Measurements from ENCODE around the gene DCAF4. TPM values are rescaled to one million over a fixed set of nuclear protein-coding genes. Genes with fewer than 3 reads are reported as not detected.

Gene DCAF4
- polyA plus RNA-seq, 1 experiment = 29.2 TPM

DNA sequence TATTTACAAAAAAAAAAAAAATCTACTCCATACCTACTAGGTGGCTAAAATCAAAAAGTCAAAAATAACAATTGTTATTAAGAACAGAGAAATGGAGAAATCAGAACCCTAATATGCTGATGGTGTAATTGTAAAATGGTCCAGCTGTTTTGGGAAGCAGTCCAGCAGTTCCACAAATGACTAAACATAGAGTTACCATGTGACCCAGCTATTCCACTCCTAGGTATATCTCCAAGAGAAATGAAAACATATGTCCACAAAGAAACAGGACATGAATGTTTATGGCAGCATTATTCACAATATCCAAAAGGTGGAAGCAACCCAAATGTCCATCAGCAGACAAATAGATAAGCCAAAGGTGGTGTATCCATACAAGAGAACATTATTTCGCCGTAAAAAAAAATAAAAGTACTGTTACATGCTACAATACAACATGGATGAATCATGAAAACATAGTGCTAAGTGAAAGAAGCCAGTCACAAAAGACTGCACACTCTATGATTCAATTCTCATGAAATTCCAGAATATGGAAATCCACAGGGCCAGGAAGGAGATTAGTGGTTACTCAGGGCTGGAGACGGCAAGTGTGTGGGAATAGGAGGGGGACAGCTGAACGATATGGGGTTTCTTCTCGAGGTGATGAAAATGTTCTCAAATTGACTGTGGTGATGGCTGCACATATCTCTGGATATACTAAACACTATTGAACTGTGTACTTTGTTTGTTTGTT lies 23.3 kb upstream of the DCAF4 start:
- no peaks in the 10 kb centered on the region for H3K27me3 ChIP-seq (ENCODE audit: control insufficient read depth, insufficient read depth, low read length)
- no peaks in the 10 kb centered on the region for H3K36me3 ChIP-seq (ENCODE audit: control insufficient read depth, insufficient read depth, low read length)
- DNase-seq (ENCODE audit: low read depth) = no peak
- POLR2A ChIA-PET = no interaction called here
- CTCF ChIA-PET = interaction anchor here (0.7 to 5.0 kb wide), 7 partner anchors 37 to 1413 kb away, joined by 3 to 215 read pairs (median 4); no protein-coding TSS in a partner anchor
- no peak overlapping the region for H3K4me3 ChIP-seq (ENCODE audit: low read depth, low read length)
- TF ChIP-seq, protein P1, sequence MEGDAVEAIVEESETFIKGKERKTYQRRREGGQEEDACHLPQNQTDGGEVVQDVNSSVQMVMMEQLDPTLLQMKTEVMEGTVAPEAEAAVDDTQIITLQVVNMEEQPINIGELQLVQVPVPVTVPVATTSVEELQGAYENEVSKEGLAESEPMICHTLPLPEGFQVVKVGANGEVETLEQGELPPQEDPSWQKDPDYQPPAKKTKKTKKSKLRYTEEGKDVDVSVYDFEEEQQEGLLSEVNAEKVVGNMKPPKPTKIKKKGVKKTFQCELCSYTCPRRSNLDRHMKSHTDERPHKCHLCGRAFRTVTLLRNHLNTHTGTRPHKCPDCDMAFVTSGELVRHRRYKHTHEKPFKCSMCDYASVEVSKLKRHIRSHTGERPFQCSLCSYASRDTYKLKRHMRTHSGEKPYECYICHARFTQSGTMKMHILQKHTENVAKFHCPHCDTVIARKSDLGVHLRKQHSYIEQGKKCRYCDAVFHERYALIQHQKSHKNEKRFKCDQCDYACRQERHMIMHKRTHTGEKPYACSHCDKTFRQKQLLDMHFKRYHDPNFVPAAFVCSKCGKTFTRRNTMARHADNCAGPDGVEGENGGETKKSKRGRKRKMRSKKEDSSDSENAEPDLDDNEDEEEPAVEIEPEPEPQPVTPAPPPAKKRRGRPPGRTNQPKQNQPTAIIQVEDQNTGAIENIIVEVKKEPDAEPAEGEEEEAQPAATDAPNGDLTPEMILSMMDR (IDR thresholded peaks at IDR 0.05; ENCODE audit: insufficient read depth, low read depth, low read length) = no peak

DNA sequence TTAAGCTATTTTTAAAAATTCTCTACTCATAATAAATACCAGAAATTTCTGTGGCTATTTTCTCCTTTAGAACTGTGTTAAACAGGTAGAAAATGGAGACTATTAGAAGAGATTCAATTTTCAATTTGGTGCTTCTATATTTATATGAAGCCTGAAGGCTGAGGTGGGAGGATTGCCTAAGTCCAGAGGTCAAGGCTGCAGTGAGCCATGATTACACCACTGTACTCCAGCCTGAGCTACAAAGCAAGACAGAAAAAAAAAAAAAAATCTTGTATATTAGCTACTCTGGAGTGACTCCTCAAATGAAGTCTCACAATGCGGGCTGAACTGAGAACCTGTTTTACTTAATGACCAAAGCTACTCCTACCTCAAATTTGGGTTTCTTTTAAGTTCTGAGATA lies 22.5 kb upstream of the DCAF4 start:
- H3K4me3 ChIP-seq (ENCODE audit: low read depth, low read length) = no peak overlapping the region
- TF ChIP-seq, protein P1 (IDR thresholded peaks at IDR 0.05; ENCODE audit: insufficient read depth, low read depth, low read length) = no peak
- no peak for DNase-seq (ENCODE audit: low read depth)
- ChIA-PET POLR2A (no interaction called here), CTCF (interaction anchor here (0.6 to 5.0 kb wide), 16 partner anchors 9 to 527 kb away, joined by 3 to 215 read pairs (median 4); partner anchors contain the start of gene DPF3)
- H3K27me3 ChIP-seq (ENCODE audit: control insufficient read depth, insufficient read depth, low read length) = no peaks in the 10 kb centered on the region
- no peaks in the 10 kb centered on the region for H3K36me3 ChIP-seq (ENCODE audit: control insufficient read depth, insufficient read depth, low read length)

DNA sequence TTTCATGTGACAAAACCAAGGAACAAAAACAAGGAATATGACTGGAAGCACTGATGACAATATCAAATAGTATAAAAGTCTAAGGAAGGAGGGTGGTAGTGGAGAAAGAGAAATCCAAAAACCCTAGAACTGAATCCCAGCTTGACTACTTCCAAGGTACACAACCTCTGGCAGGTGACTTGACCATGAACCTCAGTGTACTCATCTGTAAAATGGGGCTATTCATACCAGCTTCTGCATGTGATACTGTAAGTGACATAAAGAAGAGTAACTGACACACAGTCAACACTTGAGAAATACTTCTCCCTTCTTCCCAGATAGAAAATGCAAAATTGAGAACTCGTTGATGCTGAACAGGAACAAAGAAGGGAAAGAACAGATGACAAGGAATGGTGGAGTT lies 22.0 kb upstream of the DCAF4 start:
- CTCF ChIA-PET = interaction anchor here (0.6 to 5.0 kb wide), 24 partner anchors 10 to 527 kb away, joined by 3 to 215 read pairs (median 4); partner anchors contain the start of gene DPF3
- TF ChIP-seq, protein P1 (IDR thresholded peaks at IDR 0.05; ENCODE audit: insufficient read depth, low read depth, low read length) = no peak
- H3K27me3 ChIP-seq (ENCODE audit: control insufficient read depth, insufficient read depth, low read length) = no peaks in the 10 kb centered on the region
- POLR2A ChIA-PET = interaction anchor here (0.6 kb wide), 1 partner anchor 390 kb away, joined by 3 read pairs; no protein-coding TSS in a partner anchor
- DNase-seq (ENCODE audit: low read depth) = no peak
- H3K36me3 ChIP-seq (ENCODE audit: control insufficient read depth, insufficient read depth, low read length) = no peaks in the 10 kb centered on the region
- H3K4me3 ChIP-seq (ENCODE audit: low read depth, low read length) = no peak overlapping the region

DNA sequence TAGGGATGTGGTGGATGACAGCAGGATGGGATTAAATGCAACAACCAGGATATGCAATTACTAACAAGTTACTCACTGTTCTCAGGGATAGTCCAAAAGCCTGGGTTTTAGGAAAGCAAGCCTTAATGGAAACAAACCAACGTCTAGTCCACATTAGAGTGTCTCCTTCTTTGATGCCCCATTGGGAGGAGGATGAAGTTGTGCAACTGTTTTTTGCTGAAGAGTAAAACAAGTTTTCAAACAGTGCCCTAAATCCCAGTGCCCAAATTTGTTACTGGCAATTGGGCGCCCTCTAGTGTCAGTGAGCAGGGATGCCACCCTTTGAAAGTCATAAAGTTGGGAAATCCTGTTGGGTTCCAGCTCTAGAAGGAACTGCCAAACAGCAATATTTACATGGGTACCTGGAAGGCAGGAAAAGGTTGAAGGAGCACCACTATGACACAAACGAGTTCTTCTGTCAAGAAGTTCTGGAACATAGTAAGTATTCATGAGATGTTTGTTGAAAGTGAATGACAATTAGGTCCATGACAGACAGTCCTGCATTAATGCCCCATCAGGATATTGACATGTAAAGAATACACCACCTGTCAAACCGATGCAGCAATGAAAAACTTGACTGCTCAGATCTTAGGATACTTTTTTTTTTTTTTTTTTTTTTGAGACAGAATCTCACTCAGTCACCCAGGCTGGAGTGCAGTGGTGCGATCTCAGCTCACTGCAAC lies 21.3 kb upstream of the DCAF4 start:
- Histone ChIP-seq H3K4me3 (ENCODE audit: low read depth, low read length) (no peak overlapping the region), H3K27me3 (ENCODE audit: control insufficient read depth, insufficient read depth, low read length) (no peaks in the 10 kb centered on the region), H3K36me3 (ENCODE audit: control insufficient read depth, insufficient read depth, low read length) (no peaks in the 10 kb centered on the region)
- no peak for DNase-seq (ENCODE audit: low read depth)
- CTCF ChIA-PET = interaction anchor here (0.6 to 5.0 kb wide), 28 partner anchors 10 to 395 kb away, joined by 3 to 215 read pairs (median 4); partner anchors contain the start of gene DPF3
- TF ChIP-seq, protein P1 (IDR thresholded peaks at IDR 0.05; ENCODE audit: insufficient read depth, low read depth, low read length) = peak; percentile 88
- POLR2A ChIA-PET = interaction anchor here (0.6 kb wide), 1 partner anchor 391 kb away, joined by 3 read pairs; no protein-coding TSS in a partner anchor

DNA sequence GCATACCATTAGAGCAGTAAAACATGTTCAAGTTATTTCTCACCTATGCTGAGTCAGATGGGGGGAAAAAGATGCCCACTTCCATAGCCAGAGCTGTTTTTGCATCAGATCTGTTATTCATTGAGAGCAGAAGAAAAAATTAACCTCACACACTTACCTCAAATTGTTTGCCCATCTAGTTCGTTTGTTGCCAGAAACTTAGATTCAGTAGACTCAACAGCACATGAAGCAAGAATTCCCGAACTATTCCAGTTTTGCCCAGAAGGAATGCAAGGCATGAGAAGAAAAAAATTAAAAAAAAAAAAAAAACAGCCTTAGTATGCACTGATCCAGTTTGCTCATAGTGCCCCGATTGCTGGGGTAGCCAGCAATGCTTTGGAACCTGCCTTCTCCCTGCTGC lies 19.9 kb upstream of the DCAF4 start:
- peak; percentile 76 for DNase-seq (ENCODE audit: low read depth)
- no peaks in the 10 kb centered on the region for H3K36me3 ChIP-seq (ENCODE audit: control insufficient read depth, insufficient read depth, low read length)
- TF ChIP-seq, protein P1 (IDR thresholded peaks at IDR 0.05; ENCODE audit: insufficient read depth, low read depth, low read length) = no peak
- POLR2A ChIA-PET = no interaction called here
- H3K27me3 ChIP-seq (ENCODE audit: control insufficient read depth, insufficient read depth, low read length) = no peaks in the 10 kb centered on the region
- CTCF ChIA-PET = interaction anchor here (0.9 to 5.0 kb wide), 11 partner anchors 12 to 391 kb away, joined by 3 to 215 read pairs (median 10); partner anchors contain the start of gene DPF3
- H3K4me3 ChIP-seq (ENCODE audit: low read depth, low read length) = no peak overlapping the region

All from BJ (cell line).